PFSK-1 (cell line): ENCODE results near the gene MBD2. TPM values are rescaled to one million over a fixed set of nuclear protein-coding genes. Genes with fewer than 3 reads are reported as not detected.

ENCODE experiments used
- FOXP2 ChIP-seq: optimal IDR thresholded peaks from 2 replicates; pipeline ENCODE3; 2011; ENCODE audit warnings: borderline replicate concordance, control low read depth, inconsistent platforms; ENCODE audit not compliant: insufficient read depth; ENCODE audit errors: extremely low read length, extremely low read depth
- POLR2AphosphoS5 ChIP-seq: IDR thresholded peaks from 2 replicates; pipeline ENCODE4 v1.6.1; 2012; ENCODE audit warnings: low read depth, mild to moderate bottlenecking, control low read depth, low read length, moderate library complexity
- SIN3A ChIP-seq: IDR thresholded peaks from 2 replicates; pipeline ENCODE4 v1.6.1; 2012; ENCODE audit warnings: mild to moderate bottlenecking, low read length, moderate library complexity, borderline replicate concordance; ENCODE audit not compliant: insufficient read depth
- TAF1 ChIP-seq: IDR thresholded peaks from 2 replicates; pipeline ENCODE4 v1.6.1; 2012; ENCODE audit warnings: low read length, control low read depth, borderline replicate concordance; ENCODE audit not compliant: insufficient read depth
- polyA plus RNA-seq: library from polyadenylated mRNA; unstranded; fragments of >200 nt; gene quantifications from one replicate; pipeline ENCODE4 v1.2.1, GENCODE V29; 2012; ENCODE audit warnings: low read depth, missing spikeins; ENCODE audit not compliant: insufficient read length
- TF ChIP-seq, protein P1 (sequence below), 2 experiments: IDR thresholded peaks; 2 replicates each; pipeline versions ENCODE4 v1.6.1 to v1.8.0; 2011 to 2012; ENCODE audit warnings: low read depth in 2 of 2, low read length in 2 of 2, control low read depth in 1 of 2, inconsistent platforms in 1 of 2, mild to moderate bottlenecking in 1 of 2, moderate library complexity in 1 of 2; ENCODE audit not compliant: insufficient read depth in 1 of 2

MBD2 gene, protein sequence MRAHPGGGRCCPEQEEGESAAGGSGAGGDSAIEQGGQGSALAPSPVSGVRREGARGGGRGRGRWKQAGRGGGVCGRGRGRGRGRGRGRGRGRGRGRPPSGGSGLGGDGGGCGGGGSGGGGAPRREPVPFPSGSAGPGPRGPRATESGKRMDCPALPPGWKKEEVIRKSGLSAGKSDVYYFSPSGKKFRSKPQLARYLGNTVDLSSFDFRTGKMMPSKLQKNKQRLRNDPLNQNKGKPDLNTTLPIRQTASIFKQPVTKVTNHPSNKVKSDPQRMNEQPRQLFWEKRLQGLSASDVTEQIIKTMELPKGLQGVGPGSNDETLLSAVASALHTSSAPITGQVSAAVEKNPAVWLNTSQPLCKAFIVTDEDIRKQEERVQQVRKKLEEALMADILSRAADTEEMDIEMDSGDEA
- polyA plus RNA-seq: 86.5 TPM

DNA sequence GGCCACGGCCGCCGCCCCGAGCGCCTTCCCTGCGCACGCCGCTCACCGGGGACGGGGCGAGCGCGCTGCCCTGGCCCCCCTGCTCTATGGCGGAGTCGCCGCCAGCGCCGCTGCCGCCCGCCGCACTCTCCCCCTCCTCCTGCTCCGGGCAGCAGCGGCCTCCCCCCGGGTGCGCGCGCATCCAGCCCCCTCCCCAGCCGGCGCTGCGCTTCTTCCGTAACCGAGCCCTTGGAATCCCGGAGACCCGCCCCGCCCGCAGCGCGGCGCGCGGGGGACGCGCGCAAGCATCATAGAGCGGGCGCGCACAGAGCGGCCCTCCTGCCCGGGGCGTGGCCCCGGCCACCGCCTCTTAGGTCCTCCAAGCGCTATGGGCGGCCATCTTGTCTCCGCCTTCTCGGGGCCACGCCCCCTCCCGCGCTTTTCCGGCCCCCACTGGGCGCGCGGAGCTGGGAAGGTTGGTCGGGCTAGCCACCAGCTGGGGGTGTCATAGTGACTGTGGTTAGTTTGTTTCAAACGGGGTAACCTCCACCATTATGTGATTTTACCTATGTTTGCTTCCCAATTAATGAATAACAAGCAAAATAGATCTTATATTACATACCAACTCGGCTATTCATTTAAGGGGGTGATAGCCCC, at the start of gene MBD2:
Gene MBD2, minus strand, starts transcription at position 291 of the 636 bp plus-strand sequence. Its CDS starts 110 bp downstream, at position 181.
- TF ChIP-seq TAF1: peak; percentile 70
- TF ChIP-seq POLR2AphosphoS5: no peak; the same call in 1 of the 2 replicates
- TF ChIP-seq SIN3A: peak; percentile 58; the same call in 1 of the 2 replicates
- TF ChIP-seq, protein P1, sequence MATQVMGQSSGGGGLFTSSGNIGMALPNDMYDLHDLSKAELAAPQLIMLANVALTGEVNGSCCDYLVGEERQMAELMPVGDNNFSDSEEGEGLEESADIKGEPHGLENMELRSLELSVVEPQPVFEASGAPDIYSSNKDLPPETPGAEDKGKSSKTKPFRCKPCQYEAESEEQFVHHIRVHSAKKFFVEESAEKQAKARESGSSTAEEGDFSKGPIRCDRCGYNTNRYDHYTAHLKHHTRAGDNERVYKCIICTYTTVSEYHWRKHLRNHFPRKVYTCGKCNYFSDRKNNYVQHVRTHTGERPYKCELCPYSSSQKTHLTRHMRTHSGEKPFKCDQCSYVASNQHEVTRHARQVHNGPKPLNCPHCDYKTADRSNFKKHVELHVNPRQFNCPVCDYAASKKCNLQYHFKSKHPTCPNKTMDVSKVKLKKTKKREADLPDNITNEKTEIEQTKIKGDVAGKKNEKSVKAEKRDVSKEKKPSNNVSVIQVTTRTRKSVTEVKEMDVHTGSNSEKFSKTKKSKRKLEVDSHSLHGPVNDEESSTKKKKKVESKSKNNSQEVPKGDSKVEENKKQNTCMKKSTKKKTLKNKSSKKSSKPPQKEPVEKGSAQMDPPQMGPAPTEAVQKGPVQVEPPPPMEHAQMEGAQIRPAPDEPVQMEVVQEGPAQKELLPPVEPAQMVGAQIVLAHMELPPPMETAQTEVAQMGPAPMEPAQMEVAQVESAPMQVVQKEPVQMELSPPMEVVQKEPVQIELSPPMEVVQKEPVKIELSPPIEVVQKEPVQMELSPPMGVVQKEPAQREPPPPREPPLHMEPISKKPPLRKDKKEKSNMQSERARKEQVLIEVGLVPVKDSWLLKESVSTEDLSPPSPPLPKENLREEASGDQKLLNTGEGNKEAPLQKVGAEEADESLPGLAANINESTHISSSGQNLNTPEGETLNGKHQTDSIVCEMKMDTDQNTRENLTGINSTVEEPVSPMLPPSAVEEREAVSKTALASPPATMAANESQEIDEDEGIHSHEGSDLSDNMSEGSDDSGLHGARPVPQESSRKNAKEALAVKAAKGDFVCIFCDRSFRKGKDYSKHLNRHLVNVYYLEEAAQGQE (IDR thresholded peaks at IDR 0.05; ENCODE audit: insufficient read depth in 1 of 2, low read depth in 2 of 2, low read length in 2 of 2): 0 out of 4 replicates have a peak, but pooled peaks of 1 of the 2 experiments have one; percentile 10
- TF ChIP-seq FOXP2: peak; percentile 53

DNA sequence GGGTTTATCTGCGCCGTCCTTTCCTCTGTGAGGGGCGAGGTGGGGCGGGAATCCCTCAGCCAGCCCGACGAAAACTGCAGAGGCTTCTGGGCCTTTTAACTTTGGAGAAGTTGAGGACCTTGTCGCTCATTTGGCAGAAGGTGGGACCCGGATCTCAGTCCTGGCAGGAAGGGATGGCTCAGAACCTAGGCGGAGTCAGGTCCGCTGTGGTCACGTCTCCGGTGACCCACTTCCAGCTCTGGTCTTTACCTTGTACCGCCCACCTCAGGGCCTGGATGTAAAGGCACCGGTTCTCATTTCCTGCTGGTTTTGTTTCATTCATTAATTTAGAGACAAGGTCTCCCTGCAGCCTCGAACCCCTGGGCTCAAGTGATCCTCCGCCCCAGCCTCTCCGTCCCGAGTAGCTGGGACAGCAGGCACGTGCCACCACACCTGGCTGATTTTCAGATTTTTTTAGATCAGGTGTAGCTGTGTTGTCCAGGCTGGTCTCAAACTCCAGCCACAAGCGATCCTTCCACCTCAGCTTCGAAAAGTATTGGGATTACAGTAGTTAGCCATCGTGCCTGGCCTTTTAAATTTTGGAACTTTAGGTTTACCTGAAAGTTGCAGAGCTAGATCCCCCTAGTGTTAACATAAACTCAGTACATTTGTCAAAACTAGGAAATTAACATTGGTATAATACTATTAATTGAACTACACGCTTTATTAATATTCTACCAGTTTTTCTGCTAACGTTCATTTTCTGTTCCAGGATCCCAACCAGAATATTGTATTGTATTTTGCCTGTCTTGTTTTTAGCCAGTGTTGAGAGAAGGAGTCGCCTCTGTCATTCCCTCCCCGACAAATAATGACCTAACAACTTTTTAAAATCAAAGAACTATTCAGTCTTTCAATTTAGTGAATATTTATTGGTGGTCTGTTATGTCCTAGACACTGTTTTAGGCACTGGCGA, 45.7 kb upstream of the MBD2 start:
- TF ChIP-seq FOXP2 (no peak), SIN3A (no peak), TAF1 (no peak), POLR2AphosphoS5 (no peak)
- TF ChIP-seq, protein P1 (IDR thresholded peaks at IDR 0.05; ENCODE audit: insufficient read depth in 1 of 2, low read depth in 2 of 2, low read length in 2 of 2): no peak

DNA sequence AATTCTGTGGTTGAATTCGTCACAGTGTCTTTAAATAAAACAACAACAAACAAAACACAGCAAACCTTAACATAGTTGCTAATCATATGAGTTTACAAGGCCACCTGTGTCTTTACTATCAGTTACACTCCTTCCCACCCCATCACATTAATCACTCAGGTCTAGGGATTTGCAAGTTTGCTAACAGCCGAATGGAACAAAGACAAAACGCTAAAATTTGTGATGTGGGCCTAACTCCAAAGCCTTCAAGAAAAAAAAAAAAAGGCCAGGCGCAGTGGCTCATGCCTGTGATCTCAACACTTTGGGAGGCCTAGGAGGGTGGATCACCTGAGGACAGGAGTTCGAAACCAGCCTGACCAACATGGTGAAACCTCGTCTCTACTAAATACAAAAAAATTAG, 44.3 kb upstream of the MBD2 start:
- TF ChIP-seq SIN3A (no peak), FOXP2 (no peak), TAF1 (no peak), POLR2AphosphoS5 (no peak)
- TF ChIP-seq, protein P1 (IDR thresholded peaks at IDR 0.05; ENCODE audit: insufficient read depth in 1 of 2, low read depth in 2 of 2, low read length in 2 of 2): no peak

DNA sequence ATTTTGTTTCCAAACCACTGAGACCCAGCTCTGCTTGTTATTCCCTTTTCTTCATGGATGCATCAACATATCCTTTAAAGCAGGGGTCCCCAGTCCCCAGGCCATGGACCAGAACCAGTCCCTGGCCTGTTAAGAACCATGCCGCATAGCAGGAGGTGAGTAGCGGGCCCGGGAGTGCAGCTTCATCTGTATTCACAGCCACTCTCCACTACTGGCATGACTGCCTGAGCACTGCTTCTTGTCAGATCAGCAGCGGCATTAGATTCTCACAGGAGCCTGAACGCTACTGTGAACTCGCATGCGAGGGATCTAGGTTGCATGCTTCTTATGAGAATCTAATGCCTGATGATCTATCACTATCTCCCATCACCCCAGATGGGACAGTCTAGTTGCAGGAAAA, 43.2 kb upstream of the MBD2 start:
- TF ChIP-seq FOXP2 (no peak), TAF1 (no peak), SIN3A (no peak), POLR2AphosphoS5 (no peak)
- TF ChIP-seq, protein P1 (IDR thresholded peaks at IDR 0.05; ENCODE audit: insufficient read depth in 1 of 2, low read depth in 2 of 2, low read length in 2 of 2): no peak
